Measurements from ENCODE around the gene MACROD2.

MACROD2 gene

DNA sequence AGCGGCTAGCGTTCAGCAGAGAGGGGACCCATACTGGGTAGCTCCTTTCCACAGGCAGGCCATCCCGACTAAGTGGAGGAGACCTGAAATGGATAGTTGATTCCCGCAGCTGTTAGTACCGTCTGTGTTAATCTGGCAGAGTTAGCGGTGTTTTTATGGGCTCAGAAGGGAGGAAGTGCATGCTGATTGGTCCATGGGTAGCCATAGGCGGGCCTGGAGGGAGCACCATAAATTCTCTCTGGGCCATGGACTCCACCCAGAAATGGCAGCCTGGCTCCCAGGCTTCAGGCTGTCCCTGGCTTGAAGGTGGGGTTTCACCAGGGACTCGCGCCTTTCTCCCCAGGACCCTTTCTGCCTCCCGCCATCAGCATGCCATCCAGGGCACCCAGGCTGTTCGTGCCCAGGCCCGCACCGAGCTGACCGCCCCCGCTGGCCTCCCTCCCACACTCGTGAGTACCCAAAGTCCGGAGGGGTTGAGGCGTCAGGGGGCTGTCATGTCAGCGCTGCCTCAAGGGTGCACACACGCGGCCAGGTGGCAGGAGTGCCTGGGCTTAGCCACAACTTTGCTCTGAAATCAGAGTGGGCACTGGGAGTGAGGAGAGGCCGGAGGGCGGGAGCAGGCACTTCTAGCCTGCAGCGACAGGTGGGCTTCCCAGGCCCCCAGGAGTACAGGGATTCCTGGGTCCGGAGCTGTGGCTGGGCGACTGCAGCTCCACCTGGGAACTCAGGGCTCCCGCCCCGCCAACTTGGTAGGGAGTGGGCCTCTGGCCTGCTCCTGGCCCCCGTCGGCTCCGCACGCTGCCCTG lies 1036.4 kb downstream of the MACROD2 start:
- DNase-seq: no peak

DNA sequence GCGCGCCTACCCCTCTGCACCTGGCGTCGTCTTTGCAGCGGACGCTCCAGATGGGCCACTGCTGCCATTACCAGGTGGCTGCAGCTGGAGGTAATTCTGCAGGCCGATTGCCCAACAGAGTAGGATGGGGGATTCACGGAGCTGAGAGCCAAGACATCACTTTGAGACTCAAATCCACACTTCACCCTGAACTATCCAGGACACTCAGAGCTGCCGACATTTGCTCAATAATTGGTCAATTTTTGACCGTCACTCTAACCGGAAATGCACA lies 1037.0 kb downstream of the MACROD2 start:
- no peak for DNase-seq

DNA sequence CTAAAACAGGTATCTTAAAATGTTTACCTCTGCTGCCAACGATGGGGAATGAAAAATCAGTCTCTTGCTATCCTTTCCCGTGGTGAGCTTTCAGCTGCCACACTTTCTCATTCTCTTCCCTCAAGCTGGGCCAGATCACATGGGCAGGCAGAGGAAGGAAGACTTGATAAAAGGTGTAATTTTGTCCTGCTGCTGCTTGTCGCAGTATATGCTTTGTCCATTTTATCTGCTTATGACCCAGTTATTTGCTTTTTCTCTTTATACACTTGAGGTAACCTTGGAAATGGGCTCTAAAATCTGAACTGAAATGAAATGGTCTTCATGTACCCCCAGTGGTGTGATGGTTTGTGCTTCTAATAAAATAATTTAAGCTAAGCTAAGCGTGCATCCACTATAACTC lies 1038.0 kb downstream of the MACROD2 start:
- no peak for DNase-seq

GRCh38 chr20:15033891-15034290 lies 1038.6 kb downstream of the MACROD2 start:
- no peak for DNase-seq

DNA sequence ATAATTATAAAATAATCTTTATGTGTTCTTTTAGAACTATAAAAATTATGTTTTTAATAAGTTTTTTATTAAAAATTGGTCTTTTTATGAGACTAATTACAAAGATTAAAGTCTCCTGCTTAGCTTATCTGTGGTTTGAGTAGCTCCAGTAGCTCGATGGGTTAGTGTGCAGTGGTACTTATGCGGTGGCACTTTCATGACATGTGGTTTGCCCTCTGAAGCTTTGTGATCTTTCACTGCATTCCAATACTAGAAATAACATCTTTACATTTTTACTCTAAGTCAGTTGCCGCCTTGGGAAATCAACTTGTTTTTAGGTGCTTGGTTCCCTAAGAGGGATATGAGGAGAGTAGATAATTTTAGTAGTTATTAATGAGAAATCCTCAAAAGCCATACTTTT lies 1041.6 kb downstream of the MACROD2 start:
- DNase-seq: no peak

DNA sequence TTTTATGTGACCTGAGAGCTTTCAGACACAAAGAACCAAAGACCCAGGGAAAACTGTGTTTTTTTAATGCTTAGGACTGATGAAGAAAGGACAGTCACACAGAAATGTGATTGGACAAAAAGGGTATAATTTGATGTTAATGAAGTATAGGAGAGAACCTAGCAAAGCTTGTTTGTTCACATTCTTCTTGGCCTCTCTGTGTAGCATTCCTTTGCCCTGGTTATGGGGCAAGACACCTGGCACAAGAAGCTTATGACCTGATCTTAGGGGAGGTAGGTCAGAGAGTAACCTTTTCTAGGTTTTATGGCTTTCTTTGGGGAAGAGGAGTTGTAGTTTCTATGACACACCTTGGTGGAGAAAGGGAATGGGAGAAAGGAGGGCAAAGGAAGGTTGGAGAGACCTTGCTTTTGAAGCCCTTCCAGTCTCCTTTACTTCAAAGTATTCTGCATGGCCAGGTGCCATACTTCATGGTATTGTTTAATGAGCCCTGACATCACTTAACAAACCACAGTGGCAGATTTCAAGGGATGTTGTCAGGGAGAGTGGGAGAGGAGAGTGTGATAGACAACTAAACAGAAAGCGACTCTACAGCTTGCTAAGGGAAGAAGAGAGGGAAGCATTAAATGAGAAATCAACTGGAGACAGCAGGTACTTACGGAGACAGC lies 1043.9 kb downstream of the MACROD2 start:
- DNase-seq: no peak

DNA sequence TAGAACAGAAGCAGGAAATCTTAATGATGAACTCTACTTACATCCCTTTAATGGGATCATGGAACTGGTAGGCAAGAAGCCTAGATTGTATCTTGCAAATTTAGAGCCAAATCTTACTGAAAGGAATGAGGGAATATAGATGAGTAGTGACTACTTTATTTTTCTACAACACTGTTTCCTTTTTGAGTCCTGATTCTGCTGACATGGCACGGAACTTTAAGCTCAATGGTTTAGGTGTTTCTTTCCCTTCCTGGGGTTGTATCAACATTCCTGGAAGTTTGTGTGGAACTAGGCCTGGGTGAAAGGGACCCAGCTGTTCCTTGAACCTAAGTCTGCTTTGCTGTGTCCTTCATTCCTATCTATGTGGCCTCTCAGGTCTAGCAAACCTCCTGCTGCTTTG lies 1047.4 kb downstream of the MACROD2 start:
- DNase-seq: no peak

GRCh38 chr20:15045246-15045645 lies 1049.9 kb downstream of the MACROD2 start:
- no peak for DNase-seq

DNA sequence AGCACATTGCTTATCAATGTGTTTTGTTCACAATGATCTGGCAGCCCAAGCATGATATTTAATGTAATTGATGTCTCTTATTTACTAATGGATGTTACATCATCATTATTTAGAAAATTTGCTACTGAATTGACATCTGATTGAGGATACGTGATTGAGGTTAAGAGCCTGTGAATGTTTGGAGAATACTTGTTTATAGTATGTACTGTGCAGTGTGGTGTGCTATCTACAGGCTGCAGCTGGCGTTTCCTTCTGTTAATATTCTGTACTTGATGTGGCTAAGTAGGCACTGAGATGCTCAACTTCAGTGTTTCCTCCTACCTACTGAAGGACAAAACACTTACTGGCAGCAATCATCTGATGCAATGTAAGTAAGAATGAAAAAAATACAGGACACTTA lies 1051.7 kb downstream of the MACROD2 start:
- DNase-seq: no peak

- DNase-seq: no peak
Observed at GRCh38 chr20:15047601-15048000, 1052.3 kb downstream of the MACROD2 start.

GRCh38 chr20:15056246-15056645 lies 1060.9 kb downstream of the MACROD2 start:
- DNase-seq: no peak

DNA sequence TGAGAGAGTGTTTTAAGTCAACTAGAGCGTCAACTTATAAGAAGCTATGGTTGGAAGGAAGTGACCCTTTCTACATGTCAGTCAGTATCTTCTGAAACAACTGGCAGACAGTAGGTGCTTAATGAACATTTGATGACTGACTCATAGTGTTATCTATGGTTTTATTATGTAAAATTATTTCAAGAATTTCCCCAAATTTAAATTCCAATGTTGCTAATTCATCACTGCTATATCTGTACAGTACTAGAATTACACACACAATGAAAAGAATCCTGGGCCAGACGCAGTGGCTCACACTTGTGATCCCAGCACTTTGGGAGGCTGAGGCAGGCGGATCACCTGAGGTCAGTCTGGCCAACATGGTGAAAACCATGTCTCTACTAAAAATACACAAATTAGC lies 1063.5 kb downstream of the MACROD2 start:
- no peak for DNase-seq

- no peak for DNase-seq
Observed at GRCh38 chr20:15059438-15059837, 1064.1 kb downstream of the MACROD2 start.

DNA sequence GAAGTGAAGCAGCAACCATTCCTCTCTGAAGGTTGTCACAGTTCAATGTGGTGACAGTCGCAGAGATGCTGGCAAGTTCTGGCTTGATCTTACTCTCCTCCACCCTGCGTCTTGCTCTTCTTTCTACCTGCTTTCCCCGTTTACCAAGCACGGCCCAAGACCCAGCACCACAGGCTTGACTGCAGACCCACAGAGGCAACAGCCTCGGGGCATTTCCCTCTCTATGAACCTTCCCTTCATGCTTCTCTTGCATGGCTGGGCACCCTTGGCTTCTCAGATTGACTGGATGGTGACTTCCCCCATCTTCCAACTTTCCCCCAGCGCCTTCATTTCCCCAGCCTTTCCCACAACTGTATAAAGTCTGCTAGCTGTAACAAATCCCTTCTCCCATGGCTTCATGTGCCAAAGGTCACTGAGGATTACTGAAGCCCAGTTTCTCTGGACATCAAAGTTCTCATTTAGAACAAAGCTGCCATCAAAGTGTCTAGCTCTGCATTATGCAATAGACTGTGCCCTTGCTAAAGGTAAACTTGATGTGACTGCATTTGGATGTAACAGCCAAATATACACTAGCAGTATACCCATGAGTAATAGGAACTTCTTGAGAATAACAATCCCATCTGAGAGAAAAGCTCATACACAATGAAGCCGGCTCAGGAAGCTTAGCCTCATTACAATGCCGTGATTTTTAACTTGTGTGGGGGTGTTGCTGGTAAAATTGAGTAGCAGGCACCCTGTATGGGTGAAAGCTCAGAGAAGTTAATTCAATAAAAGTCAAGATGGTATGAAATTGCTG lies 1065.1 kb downstream of the MACROD2 start:
- no peak for DNase-seq

DNA sequence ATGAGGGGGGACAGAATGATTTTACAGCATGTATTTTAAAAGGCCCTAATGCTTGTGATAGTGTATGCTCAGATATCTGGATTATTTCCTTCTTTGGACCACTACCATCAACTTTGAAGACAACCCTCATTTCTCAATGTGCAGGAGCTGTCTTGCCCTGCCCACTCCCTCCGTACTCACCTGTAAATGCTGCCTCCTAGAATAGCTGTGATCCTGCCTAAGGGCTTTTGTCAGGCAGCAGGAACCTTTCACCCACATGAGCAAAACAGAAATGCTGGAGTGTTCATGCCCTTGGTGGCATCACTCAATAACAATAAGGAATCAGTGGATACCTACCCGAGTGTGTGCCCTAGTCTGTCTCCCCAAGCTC lies 1065.7 kb downstream of the MACROD2 start:
- DNase-seq: no peak

DNA sequence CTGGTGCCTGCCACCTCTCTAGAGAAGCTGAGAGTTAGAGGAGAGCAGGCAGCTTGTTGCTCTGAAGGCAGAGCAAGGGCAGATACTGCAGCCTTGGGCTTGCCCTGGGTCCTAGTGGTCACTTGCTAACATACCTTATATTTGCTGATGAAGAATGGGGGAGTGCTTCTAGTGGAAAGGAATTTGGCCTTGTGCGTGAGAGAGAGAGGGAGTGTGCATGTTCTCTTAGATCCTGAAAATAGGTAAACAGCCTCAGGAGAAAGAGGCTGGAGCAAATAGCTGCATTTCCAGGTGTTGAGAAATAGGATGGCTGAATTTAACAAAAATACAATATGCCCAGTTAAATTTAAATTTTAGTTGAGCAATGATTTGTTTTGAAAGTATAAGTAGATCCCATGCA lies 1066.6 kb downstream of the MACROD2 start:
- DNase-seq: no peak

DNA sequence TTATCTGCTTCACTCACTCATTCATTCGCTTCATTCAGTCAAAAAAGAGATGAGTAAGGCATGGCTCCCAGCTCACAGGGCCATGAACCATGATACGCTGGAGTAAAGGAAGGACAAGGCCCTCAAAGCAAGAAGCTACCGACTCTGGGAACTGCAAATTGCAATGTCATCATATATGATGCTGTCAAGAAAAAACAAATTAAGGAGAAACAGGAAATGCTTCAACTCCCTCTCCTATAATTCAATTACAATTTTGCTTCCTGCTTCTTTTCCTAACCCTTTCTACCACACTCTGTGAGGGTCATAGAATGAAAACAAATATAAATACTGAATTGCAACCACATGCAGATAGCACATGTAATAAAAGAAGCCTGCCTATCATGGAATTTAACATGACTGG lies 1067.8 kb downstream of the MACROD2 start:
- DNase-seq: no peak

GRCh38 chr20:15064741-15065140 lies 1069.4 kb downstream of the MACROD2 start:
- DNase-seq: no peak

GRCh38 chr20:15065794-15066193 lies 1070.5 kb downstream of the MACROD2 start:
- DNase-seq: no peak

DNA sequence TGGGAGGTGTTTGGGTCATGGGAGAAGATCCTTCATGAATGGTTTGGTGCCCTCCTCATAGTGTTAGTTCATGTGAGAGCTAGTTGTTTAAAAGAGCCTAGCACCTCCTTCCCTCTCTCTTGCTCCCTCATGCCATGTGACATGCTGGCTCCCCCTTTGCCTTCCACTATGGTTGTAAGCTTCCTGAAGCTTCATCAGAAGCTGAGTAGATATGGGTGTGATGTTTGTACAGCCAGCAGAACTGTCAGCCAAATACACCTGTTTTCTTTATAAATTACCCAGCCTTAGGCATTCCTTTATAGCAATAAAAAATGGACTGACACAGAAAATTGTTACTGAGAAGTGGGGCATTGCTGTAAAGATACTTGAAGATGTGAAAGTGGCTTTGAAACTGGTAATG lies 1073.2 kb downstream of the MACROD2 start:
- no peak for DNase-seq

- no peak for DNase-seq
Observed at GRCh38 chr20:15069355-15069754, 1074.0 kb downstream of the MACROD2 start.

- no peak for DNase-seq
Observed at GRCh38 chr20:15071085-15071808, 1075.9 kb downstream of the MACROD2 start.

- DNase-seq: no peak
Observed at GRCh38 chr20:15072316-15072715, 1077.0 kb downstream of the MACROD2 start.

- no peak for DNase-seq
Observed at GRCh38 chr20:15075586-15075985, 1080.3 kb downstream of the MACROD2 start.
